Activated T-helper 9 cell treated with anti-CD3 and anti-CD28 coated beads, Interleukin-2, amount 50 U/mL, for 16 hours (primary cell): Measurements from ENCODE around the gene CDC42EP5.
"Not testable (repeated sequence)": the region's sequence is repeated elsewhere in the genome, so short reads cannot be mapped to it uniquely, and the experiment has no call there.

Experiments
- DNase-seq: peaks from one replicate; pipeline ENCODE4 v3.0.0-alpha.2; 2020; ENCODE audit warnings: low read depth

CDC42EP5 gene, protein sequence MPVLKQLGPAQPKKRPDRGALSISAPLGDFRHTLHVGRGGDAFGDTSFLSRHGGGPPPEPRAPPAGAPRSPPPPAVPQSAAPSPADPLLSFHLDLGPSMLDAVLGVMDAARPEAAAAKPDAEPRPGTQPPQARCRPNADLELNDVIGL

DNA sequence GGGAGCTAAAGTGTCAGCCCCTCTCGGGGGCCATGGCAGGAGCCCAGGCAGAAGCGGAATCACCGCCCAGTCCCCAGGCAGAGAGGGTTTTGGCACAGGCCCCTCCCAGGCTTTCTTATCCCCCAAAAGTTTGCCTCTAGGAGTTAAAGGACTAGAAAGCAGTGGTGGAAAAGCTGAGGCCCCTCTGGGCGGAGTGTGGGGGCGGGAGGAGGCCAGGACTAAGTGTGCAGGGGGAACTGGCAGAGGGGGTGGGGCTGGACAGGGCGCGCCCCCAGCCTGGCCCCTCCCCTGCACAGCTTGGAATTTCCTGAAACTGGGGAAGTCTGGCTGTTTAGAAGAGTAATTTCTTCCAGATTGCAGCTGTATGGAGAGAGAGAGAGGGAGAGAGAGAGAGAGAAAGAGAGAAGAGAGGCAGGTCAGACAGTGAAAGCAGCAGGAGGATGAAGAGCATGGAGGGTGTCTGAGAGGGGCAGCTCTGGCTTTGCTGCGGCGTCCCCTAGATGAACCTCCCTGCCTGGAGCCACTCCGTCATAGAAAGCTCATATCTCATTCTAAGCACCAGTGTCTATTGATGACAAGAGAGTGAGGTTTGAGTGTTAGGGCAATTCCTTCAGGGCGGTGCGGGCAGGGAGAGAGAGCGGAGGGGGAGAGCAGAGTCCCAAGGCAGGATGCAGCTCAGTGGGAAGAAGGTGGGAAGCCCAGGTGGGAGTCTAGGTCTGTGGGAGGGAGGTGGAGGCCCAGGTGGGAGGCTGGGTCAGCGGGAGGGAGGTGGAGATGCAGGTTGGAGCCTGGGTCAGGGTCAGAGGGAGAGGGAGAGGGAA lies at the start of gene CDC42EP5:
Gene CDC42EP5 (minus strand): TSS at position 226 of the 821 bp plus-strand sequence. CDS start 7,749 bp downstream, outside the sequence.
- DNase-seq, result no peak

DNA sequence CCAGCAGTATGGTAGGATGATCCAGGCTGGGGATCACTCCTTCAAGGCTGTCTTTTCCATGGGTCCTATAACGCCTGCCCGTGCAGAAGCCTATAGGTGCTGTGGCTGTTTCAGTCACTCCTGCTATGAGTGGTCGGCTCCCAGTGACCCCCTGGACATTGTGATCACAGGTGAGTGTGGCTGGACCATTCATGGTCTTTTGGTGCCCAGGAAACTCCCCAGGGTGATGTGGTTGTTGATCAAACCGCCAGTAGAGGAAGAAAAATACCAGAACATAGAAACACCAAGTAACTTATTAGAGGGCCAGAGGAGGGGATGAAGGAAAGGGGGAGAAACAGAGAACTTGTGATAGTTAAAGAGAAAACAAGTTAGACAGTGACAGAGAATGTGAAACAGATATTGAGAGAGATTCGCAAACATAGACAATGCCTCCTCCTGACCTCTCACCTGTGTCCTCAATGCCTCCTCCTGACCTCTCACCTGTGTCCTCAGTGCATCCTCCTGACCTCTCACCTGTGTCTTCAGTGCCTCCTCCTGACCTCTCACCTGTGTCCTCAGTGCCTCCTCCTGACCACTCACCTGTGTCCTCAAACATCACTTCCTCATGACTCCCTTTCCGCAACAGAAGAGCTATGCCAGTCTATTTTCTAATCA lies 48.9 kb upstream of the CDC42EP5 start:
- DNase-seq, result no peak

DNA sequence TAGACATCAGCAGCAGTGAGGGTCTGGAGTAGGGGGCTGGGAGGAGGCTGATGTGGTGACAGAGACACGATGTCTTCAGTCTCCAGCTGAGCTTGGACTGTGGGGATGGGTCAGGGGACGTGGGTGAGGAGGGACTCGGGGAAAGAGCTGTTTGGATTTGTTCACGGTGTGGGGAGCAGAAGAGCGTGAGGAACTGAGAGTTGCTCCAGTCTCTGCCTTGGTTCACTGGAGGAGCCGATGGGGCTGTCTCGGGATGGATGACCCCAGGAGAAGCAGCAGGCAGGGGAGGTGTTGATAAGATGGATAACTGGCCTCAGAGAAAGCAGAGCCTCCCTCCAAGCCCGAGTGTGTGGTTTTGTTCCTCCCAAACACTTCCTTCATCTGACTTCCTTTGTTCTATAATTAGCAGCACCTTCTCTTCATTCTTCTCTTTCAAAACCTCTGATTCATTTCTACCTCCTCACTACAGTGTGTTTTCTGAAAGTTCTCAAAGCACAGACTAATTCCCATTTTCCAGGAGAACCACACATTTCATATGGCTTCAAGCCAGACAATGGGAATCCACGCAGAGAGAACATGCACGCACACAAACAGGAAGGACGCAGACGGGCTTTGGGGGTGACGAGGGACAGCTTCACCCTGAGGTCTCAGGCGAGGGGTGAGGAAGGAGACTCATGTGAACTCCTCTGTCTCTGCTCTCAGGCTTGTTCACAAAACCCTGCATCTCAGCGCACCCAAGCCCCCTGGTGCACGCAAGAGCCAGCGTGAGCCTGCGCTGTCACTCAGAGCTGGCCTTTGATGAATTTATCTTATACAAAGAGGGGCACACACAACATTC lies 48.1 kb upstream of the CDC42EP5 start:
- DNase-seq, result no peak

DNA sequence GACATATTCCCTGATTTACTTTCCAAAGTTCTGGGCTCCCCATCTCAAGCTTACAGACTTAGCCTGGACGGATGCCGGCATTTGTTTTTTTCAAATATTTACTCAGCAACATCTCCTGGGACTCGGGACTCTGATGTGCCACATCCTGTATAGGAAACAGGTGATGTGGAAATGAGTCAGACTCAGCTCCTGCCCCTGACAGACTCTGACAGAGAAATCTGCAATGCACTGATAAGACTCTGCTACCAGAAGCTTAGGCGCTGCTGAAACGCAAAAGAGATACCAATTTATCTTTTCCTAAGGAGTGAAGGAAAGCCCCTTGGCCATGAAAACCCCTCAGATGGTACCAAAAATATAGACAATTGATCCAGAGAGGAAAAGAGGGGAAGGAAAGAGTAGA lies 45.7 kb upstream of the CDC42EP5 start:
- no peak for DNase-seq

DNA sequence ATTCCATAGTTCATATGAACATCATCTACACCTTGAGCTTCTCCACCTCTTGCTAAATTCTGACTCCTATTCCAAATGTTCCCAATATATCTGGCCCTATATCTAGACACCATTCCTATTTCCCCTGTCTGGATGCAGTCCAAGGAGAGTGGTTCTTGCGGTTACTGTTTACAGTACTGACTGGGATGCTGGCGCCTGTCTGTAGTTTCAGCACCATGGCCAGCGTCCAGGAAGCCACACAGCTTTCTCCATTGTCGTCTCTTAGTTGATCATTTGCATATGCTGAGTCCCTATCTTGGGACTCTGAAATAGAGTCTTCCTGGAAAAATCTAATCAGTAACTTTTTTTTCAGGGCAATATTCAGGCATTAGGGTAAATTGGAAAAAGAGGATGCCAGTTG lies 44.4 kb upstream of the CDC42EP5 start:
- no peak for DNase-seq

DNA sequence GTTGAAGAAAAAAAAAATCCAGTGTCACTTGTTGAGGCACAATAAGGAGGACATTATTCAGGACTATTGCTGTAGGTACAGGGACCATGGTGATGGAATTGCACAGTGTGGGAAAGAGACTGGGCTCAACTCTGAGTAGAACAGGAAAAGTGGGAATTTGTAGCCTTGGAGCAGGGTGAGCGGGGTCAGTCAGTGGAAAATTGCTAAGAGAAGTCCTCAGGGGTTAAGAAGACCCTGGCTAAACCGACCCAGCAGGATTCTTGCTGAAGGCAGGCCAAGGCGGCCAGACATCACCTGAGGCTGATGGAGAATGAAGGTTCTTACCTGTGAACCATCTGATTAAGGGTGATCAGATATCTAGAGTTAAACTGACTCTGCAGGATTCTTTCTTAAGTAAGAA lies 42.1 kb upstream of the CDC42EP5 start:
- no peak for DNase-seq

DNA sequence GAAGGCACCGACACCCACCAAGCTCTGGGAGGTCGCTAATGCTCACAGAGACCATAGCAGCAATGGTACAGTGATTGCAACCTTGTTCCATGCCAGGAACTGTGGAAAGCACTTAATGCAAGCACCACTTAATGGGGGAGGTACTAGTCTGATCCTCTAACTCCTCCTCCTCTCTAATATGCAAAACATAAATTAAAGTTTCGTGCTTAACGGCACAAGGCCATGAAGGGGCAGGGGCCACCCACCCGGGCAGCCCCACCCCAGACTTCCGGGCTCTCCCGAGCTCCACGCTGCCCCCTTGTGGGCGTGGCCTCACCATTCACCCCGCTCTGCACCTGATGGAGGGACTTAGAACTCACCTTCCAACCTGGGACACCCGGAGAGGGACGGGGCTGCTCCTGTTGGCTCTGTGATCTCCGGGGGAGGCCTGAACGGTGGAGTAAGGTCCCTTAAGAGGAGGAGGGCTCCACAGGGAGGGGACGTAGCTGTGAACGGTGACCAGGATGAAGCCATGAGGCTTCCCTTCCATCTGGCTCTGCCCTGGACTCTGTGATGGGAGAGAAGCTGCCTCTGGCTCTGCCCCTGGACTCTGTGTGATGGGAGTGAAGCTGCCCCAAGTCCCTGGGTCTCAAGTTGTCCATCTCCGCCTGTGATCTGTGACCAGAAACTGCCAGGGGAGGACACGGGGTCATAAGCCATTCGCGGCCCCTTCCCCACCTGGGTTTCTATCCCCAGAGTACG lies 36.3 kb upstream of the CDC42EP5 start:
- not testable (repeated sequence) for DNase-seq

DNA sequence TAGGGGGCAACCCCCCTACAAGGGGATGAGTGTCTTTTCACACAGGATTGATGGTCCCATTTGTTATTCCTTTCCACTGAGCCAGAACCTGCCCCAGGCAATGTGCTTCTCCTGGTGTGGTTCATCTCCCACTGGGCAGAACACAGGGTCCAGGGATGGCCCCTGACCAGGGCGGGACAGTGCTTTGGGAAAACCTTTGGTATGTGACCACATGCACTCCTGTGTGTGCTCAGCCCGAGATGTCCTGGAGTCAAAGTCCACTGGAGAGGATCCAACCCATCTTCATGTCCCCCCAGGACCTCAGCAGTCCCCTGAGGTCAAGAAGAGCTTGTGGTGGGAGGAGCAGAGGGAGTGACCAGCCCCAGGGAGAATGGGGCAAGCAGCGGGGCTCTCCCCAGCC lies 35.4 kb upstream of the CDC42EP5 start:
- DNase-seq, result not testable (repeated sequence)

DNA sequence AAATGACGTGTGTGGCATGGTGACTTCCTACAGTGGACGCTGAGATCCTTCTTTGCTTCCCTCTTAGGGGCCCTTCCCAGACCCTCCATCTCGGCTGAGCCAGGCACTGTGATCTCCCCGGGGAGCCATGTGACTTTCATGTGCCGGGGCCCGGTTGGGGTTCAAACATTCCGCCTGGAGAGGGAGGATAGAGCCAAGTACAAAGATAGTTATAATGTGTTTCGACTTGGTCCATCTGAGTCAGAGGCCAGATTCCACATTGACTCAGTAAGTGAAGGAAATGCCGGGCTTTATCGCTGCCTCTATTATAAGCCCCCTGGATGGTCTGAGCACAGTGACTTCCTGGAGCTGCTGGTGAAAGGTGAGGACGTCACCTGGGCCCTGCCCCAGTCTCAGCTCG lies 34.7 kb upstream of the CDC42EP5 start:
- no peak for DNase-seq

DNA sequence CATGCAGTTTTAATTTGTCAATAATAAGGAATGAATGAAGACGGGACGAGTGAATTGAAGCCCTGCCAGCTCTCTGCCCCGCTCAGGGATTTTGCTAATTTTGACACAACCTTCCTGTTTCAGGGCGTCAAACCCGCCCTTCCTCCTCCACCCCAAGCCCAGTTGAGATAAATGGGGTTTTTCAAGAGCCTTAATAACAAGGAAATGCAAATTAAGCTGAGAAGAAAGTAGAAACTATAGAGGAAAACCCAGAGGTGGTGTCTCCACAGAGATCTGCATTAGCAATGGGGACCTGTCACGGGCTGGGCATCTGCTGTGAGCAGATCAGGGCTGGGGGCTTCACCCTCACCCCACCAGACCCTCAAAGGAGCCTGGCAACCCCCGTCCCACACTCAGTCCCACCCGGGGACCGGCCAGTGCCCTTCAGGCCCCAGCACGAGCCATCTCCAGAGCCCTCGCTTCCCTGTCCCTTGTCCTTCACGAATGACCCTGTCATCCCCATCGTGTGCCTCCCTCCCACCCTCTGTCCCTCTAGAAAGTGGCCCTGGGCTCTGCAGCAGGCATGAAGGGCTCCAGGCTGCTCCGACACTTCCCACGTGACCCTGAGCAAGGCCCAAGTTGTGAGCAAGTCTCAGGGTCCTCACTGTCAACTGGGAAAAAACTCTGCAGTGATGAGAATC lies 34.1 kb upstream of the CDC42EP5 start:
- not testable (repeated sequence) for DNase-seq

DNA sequence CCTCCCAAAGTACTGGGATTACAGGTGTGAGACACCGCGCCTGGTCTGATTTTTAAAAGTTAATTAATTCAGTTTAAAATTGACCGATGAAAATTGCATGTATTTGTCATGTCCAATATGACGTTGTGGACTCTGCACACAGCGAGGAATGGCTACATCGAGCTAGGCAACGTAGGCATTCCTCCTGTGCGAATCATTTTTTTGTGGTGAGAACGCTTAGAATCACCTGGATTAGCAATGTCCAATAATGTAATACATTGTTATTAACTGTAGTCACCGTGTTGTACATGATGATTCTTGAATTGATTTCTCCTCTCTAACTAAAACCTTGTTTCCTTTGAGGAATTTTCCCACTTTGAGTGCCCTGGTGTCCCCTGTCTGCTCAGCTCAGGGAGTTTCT lies 33.0 kb upstream of the CDC42EP5 start:
- no peak for DNase-seq

DNA sequence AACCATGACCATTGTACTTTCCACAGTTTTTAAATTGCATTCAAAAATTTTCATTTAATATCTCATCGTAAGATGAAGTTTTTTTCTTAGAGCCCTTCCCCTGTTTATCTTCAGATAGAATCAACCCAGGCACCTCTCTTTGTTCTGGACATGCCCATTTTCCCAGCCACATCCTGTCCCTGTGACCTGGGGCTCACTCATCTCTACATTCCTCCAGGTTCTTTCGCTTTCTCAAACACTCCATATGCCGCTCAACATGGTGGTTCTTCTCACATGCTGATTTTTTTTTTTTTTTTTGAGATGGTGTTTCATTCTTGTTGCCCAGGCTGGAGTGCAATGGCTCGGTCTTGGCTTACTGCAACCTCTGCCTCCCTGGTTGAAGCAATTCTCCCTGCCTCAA lies 32.4 kb upstream of the CDC42EP5 start:
- not testable (repeated sequence) for DNase-seq

DNA sequence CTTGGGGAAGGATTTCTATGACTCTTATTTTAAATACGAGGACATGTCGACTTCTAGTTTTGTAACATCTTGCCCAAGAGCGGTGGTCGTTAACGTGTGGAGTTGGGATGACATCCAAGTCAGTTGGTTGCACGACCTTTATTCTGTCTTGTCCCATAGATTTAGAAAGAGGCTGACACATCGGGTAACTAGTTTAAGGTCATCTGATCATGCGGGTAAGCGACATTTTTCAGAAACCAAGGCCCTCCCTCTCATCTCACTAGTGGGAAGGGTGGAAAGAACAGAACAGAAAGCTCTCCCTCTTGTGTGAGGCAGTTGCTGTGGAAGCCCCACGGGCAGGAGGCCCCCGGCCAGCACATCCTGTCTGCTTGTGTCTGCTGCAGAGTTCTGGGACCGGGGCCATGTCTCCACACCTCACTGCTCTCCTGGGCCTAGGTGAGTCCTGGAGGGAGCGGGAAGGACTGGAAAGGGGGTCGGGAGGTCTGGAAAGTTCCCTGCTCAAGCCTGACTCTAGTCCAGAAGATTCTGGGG lies 29.5 kb upstream of the CDC42EP5 start, which contains the start of gene LAIR2:
Gene LAIR2 (plus strand): TSS at position 314 of the 531 bp plus-strand sequence. CDS start 88 bp downstream, at position 402.
- DNase-seq, result no peak

DNA sequence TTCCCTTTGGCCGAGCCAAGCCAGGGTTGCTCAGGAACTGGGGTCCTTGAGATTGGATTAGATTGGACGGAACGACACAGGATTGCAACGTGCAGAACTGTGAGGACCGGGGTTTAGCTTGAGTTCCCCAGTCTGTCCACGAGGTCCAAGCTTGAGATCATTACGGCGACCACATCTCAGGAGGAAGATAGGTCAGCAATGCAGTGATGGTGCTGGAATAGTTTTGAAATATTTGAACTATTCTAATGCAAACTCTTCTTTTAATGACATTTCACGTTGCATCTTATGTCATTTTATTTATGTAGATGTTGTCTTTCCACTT lies 25.3 kb upstream of the CDC42EP5 start:
- DNase-seq, result not testable (repeated sequence)

DNA sequence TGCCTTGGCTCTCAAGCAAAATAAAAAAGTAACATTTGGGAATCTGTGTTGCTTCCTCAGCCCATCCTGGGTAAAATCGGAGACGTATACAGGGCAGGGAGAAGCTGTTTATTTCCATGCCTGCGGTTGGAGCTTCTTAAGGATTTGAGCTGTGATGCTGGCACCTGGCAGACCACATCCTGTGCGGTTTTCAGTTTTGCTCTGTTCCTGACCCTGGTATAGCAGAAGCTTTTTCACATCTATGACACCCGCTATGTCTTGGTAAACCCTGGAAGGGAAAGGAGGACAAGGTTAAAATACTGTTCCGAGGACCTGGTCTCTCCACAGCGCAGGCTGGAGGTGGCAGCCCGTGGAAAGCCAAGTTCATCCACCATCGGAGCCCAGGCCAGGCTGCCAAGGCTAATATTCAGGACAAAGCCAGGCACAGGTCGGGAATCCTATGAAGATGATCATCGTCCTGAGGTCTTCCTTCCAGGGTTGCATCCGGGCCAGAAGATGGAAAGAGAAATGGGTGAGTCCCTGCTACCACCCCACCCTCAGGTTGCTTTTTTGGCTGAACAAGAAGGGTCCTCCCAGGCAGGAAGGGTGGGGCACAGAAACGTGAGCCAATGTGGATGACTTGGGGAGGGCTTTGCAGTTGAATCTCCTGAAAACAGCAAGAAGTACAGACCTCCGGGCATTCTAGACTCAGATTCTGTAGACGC lies 24.8 kb upstream of the CDC42EP5 start:
- not testable (repeated sequence) for DNase-seq

DNA sequence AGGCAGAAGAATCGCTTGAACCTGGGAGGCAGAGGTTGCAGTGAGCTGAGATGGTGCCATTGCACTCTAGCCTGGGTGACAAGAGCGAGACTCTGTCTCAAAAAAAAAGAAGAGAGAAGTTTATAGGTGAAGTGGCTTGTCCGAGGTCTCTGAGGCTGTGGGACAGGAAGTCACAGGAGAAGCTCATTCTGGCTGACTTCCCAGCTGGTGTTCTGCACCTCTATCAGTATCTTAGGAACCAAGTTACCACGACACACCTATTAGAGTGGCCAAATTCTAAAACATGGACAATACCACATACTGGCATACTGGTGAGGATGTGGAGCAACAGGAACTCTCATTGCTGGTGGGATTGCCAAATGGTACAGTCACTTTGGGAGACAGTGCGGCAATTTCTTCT lies 22.2 kb upstream of the CDC42EP5 start:
- DNase-seq, result not testable (repeated sequence)

DNA sequence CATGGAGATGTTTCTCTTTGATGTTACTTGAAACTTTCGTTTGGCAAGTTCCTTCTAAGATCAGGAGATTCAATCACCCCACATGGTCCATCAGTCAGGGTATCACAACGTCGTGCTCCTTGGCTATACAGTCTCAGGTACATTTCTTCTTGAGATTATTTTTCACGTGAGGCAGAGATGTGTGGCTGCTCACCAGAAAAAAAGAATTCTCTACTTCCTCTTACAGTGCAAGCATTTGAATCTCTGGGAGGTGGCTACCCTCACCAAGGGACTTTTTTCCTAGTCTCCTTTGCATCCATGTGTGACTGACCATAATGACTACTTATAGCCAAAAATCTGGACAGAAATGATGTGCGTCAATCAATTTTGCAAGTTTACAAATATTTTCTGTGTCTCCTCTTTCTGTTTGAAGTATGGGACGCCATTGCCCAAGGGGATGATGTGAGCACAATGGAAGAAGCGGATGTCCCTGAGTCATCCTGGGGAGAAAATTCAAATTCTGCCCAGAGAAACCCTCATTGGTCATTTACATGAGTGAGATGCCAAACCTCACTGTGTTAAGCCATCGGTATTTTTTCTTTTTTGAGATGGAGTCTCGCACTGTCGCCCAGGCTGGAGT lies 21.0 kb upstream of the CDC42EP5 start:
- DNase-seq, result no peak

DNA sequence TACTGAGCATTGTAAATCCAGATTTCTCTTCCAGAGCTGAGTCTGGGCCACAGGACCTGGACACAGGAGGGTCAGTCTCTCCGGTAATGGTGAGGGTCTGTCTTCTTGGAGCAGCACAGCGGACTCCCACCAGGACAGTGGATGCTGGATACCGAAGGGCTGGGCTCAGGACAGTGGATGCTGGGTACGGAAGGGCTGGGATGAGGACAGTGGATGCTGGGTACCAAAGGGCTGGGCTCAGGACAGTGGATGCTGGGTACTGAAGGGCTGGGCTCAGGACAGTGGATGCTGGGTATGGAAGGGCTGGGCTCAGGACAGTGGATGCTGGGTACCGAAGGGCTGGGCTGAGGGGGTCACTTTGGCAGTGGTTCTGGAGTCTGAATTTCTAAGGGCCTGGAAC lies 20.0 kb upstream of the CDC42EP5 start:
- DNase-seq, result not testable (repeated sequence)

DNA sequence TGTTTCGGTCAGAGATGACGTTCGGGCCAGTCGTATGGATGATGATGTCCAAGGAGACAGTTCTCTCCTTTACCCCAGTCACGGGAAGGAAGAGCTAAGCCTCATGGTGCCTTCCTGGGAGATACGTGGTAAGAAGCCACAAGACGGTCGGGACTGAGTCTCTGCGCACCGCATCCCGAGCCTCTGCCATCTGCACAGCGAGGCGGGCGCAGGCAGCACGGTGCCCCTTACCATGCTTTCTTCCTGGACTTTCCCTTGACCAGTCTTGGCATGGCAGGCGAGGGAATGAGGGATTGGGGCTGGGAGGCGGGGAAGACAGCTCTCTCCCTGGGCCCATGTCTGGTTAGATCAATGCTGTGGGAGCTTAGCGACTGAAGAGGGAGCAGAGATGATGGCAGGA lies 19.5 kb upstream of the CDC42EP5 start:
- DNase-seq, result no peak

DNA sequence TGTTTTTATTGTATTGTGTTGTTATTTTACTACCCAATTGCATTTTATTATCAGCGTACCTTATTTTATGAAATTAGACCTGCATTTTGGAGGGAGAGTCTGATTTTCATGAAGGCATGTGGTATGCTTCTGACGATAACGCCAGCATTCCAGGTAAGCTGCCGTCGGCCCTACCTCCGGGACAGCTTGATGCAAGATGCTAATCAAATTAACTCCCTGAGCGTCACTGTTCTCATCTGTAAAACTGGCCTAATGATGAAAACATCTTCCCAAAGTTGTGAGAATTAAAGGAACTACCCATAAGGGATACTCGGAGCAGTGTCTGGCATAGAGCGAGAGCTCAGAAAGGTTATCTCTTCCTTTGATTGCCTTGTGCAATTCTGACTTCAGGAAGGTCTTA lies 16.7 kb upstream of the CDC42EP5 start:
- DNase-seq, result no peak
